HG03571 (cell line): ENCODE measurements around the gene DYNC1LI1.
"Not testable (repeated sequence)": the region's sequence is repeated elsewhere in the genome, so short reads cannot be mapped to it uniquely, and the experiment has no call there.

Experiments
- ATAC-seq: cut with Tn5 transposase; IDR thresholded peaks from one replicate; pipeline ENCODE4 v1.9.1; 2021; ENCODE audit not compliant: unreplicated experiment

The DYNC1LI1 gene

GRCh38 chr3:32584660-32585059 is 14.0 kb upstream of the DYNC1LI1 start:
- ATAC-seq, result no peak

GRCh38 chr3:32583708-32584107 is 13.1 kb upstream of the DYNC1LI1 start:
- ATAC-seq, result no peak

GRCh38 chr3:32578669-32579068 is 8.0 kb upstream of the DYNC1LI1 start:
- ATAC-seq, result not testable (repeated sequence)

GRCh38 chr3:32577581-32578556 is 7.2 kb upstream of the DYNC1LI1 start:
- ATAC-seq, result peak; percentile 91

GRCh38 chr3:32577174-32577573 is 6.5 kb upstream of the DYNC1LI1 start:
- ATAC-seq, result no peak

GRCh38 chr3:32575451-32576113 is 4.9 kb upstream of the DYNC1LI1 start:
- no peak for ATAC-seq

- no peak for ATAC-seq
Measured at GRCh38 chr3:32571192-32571485, 481 bp upstream of the DYNC1LI1 start.

- ATAC-seq, result peak; percentile 45
Measured at GRCh38 chr3:32569540-32570420, 878 bp downstream of the DYNC1LI1 start.

- no peak for ATAC-seq
Measured at GRCh38 chr3:32568953-32569352, 1.7 kb downstream of the DYNC1LI1 start.

GRCh38 chr3:32564195-32564594 is 6.5 kb downstream of the DYNC1LI1 start:
- ATAC-seq, result no peak

GRCh38 chr3:32562640-32563039 is 8.0 kb downstream of the DYNC1LI1 start:
- no peak for ATAC-seq

- no peak for ATAC-seq
Measured at GRCh38 chr3:32557640-32558352, 12.9 kb downstream of the DYNC1LI1 start.

GRCh38 chr3:32556332-32556731 is 14.3 kb downstream of the DYNC1LI1 start:
- no peak for ATAC-seq

- no peak for ATAC-seq
Measured at GRCh38 chr3:32553973-32554372, 16.7 kb downstream of the DYNC1LI1 start.

GRCh38 chr3:32553459-32553858 is 17.2 kb downstream of the DYNC1LI1 start:
- ATAC-seq, result no peak

GRCh38 chr3:32552013-32552412 is 18.6 kb downstream of the DYNC1LI1 start:
- ATAC-seq, result no peak

GRCh38 chr3:32551496-32551895 is 19.2 kb downstream of the DYNC1LI1 start:
- no peak for ATAC-seq

- no peak for ATAC-seq
Measured at GRCh38 chr3:32551087-32551486, 19.6 kb downstream of the DYNC1LI1 start.

- no peak for ATAC-seq
Measured at GRCh38 chr3:32545305-32545704, 25.4 kb downstream of the DYNC1LI1 start.

GRCh38 chr3:32544894-32545293 is 25.8 kb downstream of the DYNC1LI1 start:
- no peak for ATAC-seq

- no peak for ATAC-seq
Measured at GRCh38 chr3:32542807-32543206, 27.9 kb downstream of the DYNC1LI1 start.
